NCI-H345 treated with DMSO at 0.1 percent for 48 hours (cell line): ENCODE measurements around the gene TIMP2.
"Not testable (repeated sequence)": the region's sequence is repeated elsewhere in the genome, so short reads cannot be mapped to it uniquely, and the experiment has no call there.

Experiments used
- DNase-seq: peaks from one replicate; lab custom pipeline; 2025; ENCODE audit not compliant: unreplicated experiment; lab: John Stamatoyannopoulos, UW

The TIMP2 gene

DNA sequence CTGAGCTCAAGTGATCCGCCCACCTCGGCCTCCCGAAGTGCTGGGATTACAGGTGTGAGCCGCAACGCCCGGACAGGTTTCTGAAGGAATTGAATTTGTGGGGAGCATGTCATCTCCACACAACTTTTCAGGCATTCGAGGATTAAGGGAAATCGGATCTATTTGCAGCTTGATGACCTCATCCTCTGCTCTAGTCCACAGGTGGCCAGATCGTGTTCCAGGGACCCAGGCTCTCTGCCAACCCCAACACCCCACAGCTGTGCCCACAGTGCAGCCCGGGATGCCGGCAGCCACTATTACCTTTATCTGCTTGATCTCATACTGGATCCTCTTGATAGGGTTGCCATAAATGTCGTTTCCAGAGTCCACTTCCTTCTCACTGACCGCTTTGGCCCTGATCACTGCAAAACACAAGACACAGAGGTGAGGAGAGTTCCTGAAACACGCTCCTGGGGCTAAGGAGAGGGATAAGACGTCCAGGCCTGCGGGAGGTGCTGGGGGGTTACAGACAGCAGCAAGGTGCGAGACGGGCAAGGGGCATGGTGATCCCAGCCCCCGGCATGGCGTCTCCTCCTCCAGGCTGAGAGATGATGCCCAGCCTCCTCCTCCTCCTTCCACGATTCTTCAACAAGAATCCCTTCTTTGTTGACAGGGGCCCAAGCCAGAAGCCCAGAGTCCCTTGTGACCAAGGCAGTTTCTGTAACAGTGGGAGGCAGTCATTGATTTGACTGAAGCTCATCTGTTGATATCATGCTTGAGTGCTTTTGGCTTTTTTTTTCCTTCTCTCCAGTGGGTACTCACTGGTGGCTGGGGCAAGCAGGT lies 51.5 kb downstream of the TIMP2 start:
- no peak for DNase-seq

- DNase-seq: no peak
Observed at GRCh38 chr17:78872486-78872885, 52.7 kb downstream of the TIMP2 start.

- no peak for DNase-seq
Observed at GRCh38 chr17:78870621-78871020, 54.6 kb downstream of the TIMP2 start.

- DNase-seq: no peak
Observed at GRCh38 chr17:78868391-78868790, 56.8 kb downstream of the TIMP2 start.

DNA sequence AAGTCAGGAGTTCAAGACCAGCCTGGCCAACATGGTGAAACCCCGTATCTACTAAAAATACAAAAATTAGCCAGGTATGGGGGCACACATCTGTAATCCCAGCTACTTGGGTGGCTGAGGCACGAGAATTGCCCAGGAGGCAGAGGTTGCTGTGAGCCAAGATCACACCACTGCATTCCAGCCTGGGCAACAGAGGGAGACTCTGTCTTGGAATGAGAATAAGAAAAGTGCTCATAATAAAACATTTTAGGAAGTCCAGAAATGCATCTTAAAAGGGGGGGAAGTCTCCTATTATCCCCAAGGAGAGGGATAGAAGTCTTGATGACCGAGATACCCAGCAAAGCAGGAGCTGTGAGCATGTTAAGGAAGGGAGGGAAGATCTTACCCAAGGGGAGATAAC lies 58.1 kb downstream of the TIMP2 start:
- DNase-seq: not testable (repeated sequence)

- DNase-seq: peak; percentile 50
Observed at GRCh38 chr17:78865682-78866390, 59.4 kb downstream of the TIMP2 start.

DNA sequence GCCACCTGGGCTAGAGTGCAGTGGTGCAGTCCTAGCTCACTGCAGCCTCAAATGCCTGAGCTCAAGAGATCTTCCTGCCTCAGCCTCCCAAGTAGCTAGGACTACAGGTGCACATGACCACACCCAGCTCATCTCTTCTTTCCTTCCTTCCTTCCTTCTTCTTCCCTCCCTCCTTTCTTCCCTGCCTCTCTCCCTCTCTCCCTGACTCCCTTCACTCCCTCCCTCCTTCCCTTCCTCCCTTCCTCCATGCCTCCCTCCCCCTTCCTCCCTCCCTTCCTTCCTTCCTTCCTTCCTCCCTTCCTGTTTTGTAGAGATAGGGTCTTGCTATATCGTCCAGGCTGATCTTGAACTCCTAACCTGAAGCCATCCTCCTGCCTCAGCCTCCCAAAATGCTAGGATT lies 61.1 kb downstream of the TIMP2 start:
- DNase-seq: no peak

- no peak for DNase-seq
Observed at GRCh38 chr17:78862073-78863023, 62.8 kb downstream of the TIMP2 start.

- DNase-seq: no peak
Observed at GRCh38 chr17:78861229-78861628, 64.0 kb downstream of the TIMP2 start.

GRCh38 chr17:78859051-78859450 lies 66.1 kb downstream of the TIMP2 start:
- no peak for DNase-seq

GRCh38 chr17:78857266-78857665 lies 67.9 kb downstream of the TIMP2 start:
- no peak for DNase-seq

DNA sequence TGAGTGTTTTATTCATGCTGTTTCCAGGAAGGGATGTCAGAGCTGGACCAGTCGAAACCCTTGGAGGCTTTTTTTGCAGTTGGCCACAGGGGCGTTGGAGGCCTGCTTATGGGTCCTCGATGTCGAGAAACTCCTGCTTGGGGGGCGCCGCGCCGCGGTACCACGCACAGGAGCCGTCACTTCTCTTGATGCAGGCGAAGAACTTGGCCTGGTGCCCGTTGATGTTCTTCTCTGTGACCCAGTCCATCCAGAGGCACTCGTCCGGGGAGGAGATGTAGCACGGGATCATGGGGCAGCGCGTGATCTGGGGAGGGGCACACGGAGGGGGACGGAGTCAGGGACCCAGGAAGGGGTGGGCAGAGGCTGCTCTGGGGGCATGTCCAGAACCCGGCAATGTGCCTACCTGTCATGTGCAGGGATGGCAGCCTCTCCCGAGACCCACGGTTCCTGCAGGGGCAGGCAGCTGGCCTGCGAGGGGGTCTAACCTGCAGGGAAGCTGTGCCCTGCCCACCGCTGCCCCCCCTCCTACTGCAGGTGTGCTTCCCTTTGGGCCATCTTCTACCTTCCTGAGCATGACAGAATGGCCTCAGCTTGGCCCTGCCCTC lies 69.5 kb downstream of the TIMP2 start:
- no peak for DNase-seq

GRCh38 chr17:78854508-78854907 lies 70.7 kb downstream of the TIMP2 start:
- no peak for DNase-seq

- no peak for DNase-seq
Observed at GRCh38 chr17:78853926-78854394, 71.2 kb downstream of the TIMP2 start.

GRCh38 chr17:78852709-78853121 lies 72.5 kb downstream of the TIMP2 start:
- DNase-seq: no peak

DNA sequence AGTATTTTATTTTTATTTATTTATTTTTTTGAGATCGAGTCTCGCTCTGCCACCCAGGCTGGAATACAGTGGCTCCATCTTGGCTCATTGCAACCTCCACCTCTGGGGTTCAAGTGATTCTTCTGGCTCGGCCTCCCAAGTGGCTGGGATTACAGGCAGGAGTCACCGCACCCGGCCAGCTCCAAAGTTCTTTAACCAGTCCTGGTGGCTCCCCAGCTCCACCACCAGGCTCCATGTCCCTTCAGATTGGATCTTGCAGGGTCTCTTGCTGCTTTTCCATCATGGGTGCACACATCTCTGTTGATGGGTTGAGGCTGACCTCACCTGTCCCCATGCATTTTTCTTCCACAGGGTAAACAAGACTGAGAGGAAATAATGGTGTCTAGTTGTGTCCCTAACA lies 76.2 kb downstream of the TIMP2 start:
- no peak for DNase-seq

DNA sequence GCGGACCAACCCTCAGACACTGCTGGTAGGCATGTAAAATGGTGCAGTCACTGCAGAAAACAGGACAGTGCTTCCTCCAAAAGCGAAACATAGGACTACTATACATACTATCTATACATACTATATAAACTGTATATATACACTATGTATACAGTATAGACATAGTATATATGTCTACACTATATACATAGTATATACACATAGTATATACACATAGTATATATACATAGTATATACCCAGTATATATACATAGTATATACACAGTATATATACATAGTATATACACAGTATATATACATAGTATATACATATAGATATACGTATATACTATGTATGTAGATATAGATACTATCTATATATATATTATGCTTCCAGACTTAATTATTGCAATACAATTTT lies 78.1 kb downstream of the TIMP2 start:
- DNase-seq: no peak

GRCh38 chr17:78844301-78845005 lies 80.7 kb downstream of the TIMP2 start:
- no peak for DNase-seq

- peak; percentile 34 for DNase-seq
Observed at GRCh38 chr17:78842881-78843565, 82.2 kb downstream of the TIMP2 start.
